Measurements from ENCODE around the gene CDH15.

Gene CDH15, protein sequence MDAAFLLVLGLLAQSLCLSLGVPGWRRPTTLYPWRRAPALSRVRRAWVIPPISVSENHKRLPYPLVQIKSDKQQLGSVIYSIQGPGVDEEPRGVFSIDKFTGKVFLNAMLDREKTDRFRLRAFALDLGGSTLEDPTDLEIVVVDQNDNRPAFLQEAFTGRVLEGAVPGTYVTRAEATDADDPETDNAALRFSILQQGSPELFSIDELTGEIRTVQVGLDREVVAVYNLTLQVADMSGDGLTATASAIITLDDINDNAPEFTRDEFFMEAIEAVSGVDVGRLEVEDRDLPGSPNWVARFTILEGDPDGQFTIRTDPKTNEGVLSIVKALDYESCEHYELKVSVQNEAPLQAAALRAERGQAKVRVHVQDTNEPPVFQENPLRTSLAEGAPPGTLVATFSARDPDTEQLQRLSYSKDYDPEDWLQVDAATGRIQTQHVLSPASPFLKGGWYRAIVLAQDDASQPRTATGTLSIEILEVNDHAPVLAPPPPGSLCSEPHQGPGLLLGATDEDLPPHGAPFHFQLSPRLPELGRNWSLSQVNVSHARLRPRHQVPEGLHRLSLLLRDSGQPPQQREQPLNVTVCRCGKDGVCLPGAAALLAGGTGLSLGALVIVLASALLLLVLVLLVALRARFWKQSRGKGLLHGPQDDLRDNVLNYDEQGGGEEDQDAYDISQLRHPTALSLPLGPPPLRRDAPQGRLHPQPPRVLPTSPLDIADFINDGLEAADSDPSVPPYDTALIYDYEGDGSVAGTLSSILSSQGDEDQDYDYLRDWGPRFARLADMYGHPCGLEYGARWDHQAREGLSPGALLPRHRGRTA

DNA sequence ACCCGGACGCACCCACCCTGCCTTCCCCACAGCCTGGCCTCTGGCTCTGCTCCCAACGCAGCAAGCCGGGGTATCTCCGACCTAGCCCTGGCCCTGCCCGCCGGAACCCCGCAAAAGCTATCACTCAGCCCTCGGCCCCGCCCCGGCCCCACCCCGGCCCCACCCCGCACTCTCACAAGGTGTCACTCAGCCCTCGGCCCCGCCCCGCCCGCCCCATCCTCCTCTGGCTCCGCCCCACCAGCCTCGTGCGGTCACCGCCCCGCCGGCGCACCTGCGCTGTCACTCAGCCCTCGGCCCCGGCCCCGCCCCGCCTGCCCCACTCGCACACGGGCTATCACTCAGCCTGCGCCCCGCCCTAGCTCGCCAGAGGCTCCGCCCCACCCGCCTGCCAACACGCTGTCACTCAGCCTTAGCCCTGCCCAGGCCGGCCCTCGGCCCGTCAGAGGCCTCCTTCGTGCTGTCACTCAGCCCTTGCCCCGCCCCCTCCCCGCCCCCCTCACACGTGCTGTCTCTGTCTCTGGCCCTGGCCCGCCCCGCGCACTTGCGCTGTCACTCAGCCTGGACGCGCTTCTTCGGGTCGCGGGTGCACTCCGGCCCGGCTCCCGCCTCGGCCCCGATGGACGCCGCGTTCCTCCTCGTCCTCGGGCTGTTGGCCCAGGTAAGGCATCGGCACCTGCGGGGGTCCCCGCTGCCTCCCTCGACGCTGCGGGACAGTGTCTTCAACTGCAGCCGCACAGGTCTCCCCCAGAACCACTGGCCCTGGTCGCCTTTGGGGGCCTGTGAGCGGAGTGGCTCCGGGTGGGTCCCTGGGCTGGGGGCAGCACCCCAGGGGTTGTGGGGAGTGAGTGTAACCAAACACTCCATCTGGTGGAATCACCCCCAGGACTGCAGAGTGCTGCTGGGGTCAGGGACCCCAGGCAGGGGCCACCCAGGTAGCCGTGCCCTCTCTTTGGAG, at the start of gene CDH15:
Gene CDH15 (plus strand): TSS at position 533 of the 955 bp plus-strand sequence. CDS start 84 bp downstream, at position 617.
- DNase-seq = peak; percentile 92

DNA sequence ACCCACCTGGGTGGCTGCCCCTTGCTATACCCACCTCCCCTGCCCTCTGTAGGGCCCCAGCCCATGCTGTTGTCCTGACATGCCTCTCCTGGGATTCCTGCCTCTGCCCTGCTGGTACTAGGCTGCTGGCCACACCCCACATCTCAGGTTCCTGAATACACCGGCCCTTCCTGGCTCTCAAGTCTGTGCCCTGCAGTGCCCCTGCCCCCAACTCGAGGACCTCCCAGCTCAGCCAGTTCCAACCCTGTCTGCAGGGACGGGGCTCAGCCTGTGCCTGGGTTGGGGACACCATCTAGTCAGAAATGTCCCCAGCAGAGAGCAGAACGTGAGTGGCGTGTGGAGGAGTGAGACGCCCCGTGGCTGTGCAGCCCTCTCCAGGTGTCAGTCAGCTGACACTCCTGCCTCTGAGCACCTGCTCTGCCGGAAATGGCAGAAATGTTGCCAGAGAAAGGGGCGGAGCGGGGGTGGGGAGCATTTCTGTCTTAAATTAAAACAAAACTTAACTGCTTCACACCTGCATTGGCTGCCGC, 49.2 kb upstream of the CDH15 start:
- DNase-seq = no peak

DNA sequence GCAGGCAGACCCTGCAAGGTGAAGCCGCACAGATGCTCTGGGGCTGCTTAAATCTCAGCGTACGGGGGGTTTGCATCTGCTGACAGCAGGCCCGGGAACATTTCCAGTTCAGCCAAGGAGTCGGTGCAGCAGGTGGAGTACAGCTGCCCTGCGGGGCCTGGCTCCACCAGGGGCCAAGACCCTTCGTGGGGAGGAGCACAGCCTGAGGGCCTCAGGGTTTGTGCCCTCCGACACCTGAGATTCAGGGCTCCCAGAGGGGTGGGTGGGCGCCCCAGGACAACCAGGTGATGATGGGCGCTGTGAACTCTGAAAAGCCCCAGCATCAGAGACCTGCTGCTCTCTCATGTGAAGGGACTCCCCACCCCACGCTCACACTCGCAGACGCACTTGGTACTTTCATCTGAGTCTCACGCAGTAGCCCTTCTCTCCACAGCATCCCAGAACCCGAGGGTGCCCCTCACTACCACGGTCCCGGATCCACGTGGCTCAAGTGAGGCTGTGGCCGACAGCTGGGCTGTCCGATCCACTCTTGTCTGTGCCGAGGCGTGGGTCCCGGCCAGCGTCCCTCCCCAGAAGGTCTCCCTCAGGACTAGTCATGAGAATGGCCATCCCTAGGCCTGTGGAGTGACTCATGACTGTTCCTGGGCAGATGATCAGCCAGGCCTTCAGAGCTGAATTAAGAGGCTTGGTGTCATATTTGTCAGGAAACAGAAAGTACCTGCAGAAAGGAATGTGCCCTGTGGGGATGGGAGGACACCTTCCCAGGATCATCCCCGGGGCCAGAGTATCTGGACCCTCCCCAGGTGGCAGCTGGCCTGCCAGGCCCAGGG, 48.3 kb upstream of the CDH15 start:
- DNase-seq = no peak

DNA sequence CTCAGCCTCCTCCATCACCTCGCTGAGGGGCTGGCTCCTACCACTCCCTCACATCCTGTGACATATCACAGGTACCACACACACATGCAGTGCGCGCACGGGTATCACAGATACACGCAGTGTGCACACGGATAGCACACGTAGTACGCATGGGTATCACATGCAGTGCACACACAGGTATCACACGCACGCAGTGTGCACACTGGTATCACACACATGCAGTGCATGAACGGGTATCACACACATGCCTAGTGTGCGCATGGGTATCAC, 47.8 kb upstream of the CDH15 start:
- no peak for DNase-seq

DNA sequence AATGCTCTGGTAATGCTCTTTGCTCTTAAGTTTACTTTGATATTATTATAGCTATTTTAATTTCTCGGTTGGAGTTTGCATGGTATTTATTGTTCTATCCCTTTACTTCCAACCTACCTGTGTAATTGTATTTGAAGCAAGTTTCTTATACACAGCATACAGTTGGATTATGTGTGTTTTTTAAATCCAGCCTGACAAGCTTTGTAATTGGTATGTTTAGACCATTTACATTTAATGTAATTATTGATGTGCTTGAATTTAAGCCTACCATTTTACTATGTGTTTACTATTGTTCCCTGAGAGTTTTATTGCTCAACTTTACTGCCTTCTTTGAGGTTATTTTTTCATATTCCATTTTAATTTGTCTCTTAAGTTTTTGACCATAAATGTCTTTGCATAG, 42.2 kb upstream of the CDH15 start:
- DNase-seq = no peak

DNA sequence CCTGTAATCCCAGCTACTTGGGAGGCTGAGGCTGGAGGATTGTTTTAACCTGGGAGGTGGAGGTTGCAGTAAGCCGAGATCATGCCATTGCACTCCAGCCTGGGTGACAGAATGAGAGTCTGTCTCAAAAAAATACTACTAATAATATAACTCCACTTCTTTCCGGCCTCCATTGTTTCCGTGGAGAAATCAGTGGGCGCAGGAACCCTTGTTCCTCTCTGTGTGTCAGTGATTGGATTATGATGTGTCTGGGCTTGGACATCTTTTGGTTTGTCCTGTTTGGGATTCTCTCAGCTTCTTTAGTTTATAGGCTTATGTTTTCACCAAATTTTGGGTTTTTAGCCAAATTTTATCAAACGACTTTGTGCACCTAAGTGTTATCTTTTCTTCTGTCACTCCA, 41.1 kb upstream of the CDH15 start:
- DNase-seq = no peak

DNA sequence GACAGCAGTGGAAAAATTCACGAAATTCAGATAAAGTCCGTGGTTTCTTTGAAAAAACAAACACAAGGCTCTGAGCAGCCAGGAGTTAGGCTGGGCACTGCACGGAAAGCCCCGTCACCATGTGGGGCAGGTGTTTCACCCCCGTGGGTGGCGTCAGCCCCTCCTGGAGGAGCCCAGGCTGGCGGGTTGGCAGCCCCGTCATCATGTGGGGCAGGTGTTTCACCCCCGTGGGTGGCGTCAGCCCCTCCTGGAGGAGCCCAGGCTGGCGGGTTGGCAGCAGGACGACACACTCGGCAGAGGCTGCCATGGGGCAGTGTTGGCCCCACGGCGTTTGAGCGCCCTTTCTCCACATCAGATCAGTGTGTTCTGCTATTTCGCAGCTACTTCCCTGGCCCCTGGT, 39.8 kb upstream of the CDH15 start:
- no peak for DNase-seq

DNA sequence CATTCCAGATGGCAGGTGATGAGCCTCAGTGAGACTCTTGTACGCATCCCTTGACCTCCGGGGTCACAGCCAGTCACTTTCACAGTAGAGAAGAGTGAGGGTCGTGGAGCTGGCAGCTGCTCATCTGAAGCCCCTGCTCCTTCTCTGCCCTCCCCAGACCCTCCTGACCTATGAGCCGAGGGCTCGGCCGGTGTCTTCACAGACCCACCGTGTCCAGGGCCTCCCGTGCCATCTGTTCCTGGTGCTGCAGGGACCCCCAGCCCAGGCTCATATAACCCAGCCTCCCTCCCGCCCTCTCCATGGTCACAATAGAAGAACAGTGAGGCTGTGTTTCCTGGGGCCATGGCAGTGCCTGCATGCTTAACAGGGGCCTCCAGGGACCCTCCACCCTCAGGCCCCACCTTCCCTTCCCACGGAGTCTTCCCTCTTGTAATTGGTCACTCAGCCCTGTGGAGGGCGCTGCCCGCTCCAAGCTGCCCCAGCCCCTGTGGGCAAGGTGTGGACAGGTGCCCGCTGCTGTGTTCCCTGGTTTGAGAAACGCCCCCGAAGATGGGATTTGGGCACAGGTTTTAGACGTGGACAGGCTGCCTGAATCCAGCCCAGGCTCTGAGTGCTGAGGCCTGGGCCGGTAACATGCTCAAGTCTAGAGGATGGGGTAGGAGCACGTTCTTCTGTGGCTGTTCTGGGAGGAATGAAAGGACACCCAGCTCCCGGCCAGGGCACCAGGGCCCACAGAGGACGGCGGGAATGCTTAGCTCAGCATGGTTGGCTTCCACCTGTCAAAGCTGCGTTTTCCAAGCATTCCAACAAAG, 39.1 kb upstream of the CDH15 start:
- no peak for DNase-seq

DNA sequence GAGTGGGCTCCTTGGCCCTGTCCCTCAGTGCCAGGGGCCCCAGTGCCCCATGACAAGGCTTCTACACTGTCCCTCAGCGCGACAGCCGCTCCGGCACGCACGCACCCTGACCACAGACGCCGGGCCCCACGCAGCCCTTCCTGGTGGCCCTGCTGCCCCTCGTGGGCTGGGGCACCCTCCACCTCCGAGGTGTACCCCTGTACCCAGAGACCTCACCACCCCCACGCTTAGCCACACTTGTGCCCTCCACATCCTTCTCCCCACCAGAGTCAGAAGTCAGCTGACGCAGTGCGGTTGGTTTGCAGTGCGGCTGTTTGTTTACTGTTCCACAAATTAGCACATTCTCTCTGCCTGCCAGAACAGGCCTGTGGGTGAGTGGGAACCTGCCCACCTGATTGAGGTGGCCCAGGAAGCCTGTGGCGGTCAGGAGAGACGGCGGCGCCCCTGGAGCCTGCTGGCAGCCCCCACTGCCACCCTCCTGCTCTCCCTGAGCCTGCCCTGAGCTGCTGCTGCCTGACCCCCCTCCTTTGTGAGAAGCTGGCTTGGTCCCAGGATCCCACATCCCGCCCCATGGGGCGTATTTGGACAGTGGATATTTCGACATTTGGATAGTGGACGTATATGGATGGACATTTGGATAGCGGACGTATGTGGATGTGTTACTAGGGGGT, 38.0 kb upstream of the CDH15 start:
- DNase-seq = no peak

DNA sequence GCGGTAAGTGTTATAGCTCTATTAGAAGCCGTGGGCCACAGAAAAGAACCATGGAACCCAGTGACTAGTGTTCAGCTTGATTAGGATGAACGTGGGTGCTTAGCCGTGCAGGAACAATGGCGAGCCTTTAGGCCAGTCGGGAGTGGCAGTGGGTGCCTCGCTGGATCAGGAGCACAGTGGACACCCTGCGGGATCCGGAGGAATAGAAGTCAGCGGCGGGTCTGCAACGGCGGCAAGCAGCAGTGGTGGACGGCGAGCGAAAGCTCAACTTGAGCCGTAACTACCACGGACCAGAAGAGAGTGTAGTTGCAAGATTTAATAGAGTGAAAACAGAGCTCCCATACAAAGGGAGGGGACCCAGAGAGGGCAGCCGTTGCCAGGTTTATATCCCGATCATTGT, 37.3 kb upstream of the CDH15 start:
- no peak for DNase-seq

DNA sequence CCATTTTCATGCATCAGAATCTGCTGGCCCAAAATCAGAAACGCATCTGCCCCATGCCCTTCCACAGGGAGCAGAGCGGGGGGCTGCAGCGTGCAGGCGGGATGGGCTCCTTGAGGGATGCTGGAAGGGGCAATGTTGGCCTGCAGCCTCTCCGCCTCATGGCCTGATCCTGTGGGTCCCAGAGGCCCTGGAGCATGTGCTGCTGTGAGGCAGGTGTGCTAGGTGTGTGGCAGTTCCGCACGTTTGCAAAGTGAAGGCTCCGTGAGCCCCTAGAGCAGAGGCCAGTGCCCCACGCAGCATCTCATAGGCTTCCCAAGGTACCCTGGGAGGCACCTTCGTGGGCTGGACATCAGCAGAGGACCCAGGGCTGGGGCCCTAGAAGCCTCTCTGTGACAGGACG, 36.4 kb upstream of the CDH15 start:
- no peak for DNase-seq

DNA sequence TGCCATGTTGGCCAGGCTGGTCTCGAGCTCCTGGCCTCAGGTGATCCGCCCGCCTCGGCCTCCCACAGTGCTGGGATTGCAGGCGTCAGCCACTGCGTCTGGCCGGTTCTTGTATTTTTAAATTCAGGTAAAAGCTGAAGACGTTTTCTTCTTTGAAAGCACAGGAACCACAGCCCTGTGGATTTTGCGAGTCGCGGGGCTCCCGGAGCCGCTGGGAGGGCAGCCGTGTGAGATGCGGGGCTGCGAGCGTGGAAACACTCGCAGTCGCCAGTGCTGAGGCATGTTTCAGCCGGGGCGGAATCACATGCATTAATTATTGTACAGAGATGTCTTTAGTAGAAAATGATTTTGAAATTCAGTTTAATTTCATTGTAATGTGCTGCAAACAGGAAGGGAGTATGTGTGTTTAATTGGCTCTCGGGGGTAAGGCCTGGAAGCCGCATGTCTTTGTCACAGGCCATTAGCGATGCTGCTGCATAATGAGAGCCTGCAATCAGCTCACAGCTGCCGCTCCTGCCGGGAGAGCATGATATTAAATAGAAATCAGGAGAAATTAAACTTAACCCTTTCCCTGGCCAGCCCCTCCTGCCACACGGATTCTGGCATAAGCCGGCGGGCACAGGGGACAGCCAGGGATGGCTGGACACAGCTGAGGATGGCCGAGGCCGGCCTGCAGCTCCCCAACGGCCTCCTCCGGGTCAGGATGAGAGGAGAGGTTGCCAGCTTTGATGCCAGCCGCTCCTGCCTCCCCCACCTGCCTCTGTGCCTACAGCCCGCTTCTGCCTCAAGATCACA, 35.4 kb upstream of the CDH15 start:
- no peak for DNase-seq

DNA sequence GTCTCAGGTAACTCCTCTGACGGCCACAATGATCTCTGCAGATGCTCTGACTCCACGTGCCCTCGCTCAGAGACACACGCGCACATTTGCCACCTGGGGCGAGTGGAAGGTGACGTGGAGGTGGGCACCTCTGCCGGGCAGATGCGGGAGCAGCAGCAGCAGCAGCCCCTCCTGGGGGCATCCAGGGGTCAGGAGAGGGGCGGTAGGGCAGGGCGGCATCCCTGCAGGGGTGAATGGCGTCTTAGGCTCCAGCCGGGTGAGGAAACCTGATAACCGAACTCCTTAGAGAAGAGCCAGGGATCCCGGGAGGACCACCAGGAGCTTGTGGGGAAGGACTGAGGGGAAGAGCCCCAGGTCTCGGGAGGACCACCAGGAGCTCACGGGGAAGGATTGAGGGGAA, 34.6 kb upstream of the CDH15 start:
- DNase-seq = no peak

DNA sequence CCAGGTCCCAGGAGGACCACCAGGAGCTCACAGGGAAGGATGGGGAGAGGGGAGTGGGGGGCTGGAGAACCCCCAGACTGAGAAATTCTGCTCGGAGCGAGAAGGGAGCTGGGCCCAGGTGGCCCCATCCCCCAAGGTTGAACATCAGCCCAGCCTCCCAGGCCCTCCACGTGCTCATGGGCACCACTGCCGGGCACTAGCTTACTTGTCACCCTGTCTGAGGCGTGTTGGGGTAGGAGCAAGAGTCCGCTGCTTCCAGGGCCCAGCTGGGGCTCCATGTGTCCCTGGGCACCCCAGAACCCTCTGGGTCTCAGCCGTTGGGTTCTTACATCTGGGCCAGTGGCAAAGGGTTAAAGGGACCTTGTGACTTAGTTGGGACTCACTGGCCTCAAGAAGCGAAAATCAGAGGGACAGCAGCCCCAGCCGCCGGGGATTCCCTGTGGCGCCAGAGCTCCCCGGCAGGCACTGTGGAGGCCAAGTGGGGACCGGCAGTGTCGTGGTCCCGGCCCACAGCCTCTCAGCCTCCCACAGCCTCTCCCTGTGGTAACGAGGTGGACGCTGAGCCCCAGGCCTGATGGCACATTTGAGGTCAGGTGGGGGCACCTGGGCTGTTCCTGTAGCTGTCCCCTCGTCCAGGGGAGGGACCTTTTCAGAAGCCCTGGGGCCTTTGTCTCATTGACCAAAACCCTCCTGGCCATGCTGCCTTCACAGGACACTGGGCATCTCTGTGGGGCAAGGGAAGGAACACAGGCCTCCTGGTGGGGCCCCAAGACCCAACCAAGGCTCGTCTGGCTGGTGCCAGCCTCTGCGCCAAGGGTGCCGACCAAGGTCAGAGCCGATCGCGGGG, 33.7 kb upstream of the CDH15 start:
- DNase-seq = no peak

DNA sequence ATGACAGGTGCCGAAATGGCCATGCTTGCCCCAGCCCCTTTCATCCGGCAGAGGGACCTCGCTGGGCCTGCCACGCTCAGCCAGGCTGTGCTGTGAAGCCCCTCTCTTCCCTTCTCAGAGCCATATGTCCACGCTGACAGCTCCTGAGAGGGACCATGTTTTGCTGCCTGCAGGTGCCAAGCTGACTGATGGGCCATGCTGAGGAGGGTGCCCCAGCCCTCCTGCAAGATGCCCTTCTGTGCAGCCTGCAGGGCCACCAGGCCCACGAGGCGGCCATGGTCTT, 33.1 kb upstream of the CDH15 start:
- DNase-seq = no peak

DNA sequence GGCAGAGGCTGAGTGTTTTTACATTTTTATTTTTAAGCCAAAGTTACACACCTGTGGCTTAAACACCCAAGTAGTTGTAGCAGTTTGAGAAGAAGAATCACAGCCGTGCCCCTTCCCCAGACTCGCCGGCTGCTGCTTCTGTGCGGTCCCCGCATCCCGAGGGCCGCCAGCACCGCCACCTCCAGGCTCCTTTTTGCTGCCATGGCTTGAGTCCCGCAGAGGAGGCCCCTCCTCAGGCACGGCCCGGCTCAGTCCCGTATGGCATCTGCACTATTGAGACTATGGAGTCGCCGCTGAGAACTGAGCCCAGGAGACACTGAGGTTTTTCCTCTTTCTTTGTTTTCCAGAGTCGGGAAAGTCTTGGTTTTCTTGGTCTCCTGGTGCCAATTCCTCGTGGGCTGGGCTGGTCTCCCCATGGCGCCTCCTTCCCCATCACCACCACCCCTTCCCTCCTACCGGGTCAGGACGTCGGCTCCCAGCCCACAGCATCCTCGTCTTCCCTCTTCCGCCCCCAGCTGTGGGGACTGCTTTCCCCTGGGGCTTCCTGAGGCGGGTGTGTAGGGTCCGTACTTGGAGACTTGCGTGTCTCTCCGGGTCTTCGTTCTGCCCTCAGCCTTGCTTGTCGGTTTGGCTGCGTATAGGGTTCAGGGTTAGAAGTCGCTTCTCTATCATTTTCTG, 32.6 kb upstream of the CDH15 start:
- DNase-seq = no peak

DNA sequence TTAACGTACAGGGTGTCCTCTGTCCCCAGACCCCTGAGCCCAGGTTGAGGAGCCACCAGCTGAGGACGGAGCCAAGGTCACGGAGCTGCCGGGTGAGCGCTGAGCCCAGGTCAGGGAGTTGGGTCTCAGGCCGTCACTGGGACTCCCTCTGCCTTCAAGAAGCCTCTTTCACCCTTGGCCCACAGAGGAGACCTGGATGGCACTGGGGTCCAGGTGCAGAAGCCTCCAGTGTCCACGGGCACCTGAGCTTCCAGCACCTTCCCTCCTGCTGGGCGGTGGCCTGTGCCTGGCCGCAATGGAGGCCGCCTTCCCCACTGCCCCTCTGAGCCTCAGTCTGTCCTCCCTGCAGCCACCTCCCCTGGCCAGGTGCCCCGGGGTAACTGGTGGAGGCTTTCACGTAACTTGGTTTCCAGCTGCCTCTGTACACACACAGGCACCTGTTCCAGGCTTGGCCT, 31.6 kb upstream of the CDH15 start:
- no peak for DNase-seq

DNA sequence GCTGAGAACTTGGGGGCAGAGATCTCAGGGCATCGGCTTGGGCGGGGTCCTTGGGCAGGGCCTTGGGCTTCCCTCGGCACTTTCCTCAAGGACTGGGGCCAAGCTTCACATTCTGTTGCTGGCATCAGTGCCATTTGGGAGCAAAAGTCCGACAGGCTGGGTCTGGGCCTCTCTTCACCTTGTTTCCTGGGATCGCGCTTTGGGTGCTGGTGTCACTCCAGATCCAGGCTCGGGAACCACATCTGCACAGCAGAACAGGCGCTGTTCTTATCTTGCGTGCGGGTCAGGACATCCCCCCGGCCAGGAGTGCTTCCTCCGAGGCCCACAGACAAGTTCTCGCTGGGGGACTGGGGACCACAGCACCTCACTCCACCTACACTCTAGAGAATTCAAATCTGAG, 31.1 kb upstream of the CDH15 start:
- no peak for DNase-seq
